Right renal cortex interstitium (tissue), 3 donors: ENCODE measurements around the gene SDHAF1. TPM values are rescaled to one million over a fixed set of nuclear protein-coding genes. Genes with fewer than 3 reads are reported as not detected.
"Not testable (repeated sequence)": the region's sequence is repeated elsewhere in the genome, so short reads cannot be mapped to it uniquely, and the experiment has no call there.

Experiments
- DNase-seq, 3 donors: peaks; one replicate each; pipeline ENCODE4 v3.0.0-alpha.2; 2013; ENCODE audit warnings: low read depth in 3 of 3, low spot score in 2 of 3
- polyA plus RNA-seq, 3 donors: library from polyadenylated mRNA; unstranded; fragments of 120-200 nt; gene quantifications; one replicate each; pipeline ENCODE4 v1.2.1, GENCODE V29; 2013; ENCODE audit not compliant: insufficient read length in 3 of 3

The SDHAF1 gene
- polyA plus RNA-seq, 3 donors, result 11.2 to 12.0 (median 11.7) TPM

GRCh38 chr19:36014012-36014924 lies 19.3 kb downstream of the SDHAF1 start, which contains the start of gene ALKBH6:
TSS of gene ALKBH6 (minus strand) at chr19:36014213. CDS start at chr19:36013397, 816 bp downstream.
- peak; percentile 86 to 96 (median 93) for DNase-seq

GRCh38 chr19:36019061-36019670 lies 24.2 kb downstream of the SDHAF1 start:
- no peak for DNase-seq

- no peak for DNase-seq
Measured at GRCh38 chr19:36023432-36023831, 28.4 kb downstream of the SDHAF1 start.

- DNase-seq, result no peak
Measured at GRCh38 chr19:36025541-36025940, 30.6 kb downstream of the SDHAF1 start.

- DNase-seq, result no peak
Measured at GRCh38 chr19:36026091-36026876, 31.3 kb downstream of the SDHAF1 start.

- no peak for DNase-seq
Measured at GRCh38 chr19:36027696-36028095, 32.7 kb downstream of the SDHAF1 start.

GRCh38 chr19:36028313-36029041 lies 33.5 kb downstream of the SDHAF1 start:
- DNase-seq, result no peak

- DNase-seq, result no peak
Measured at GRCh38 chr19:36030264-36031148, 35.5 kb downstream of the SDHAF1 start.

GRCh38 chr19:36031308-36031707 lies 36.3 kb downstream of the SDHAF1 start:
- no peak for DNase-seq

GRCh38 chr19:36032251-36033104 lies 37.5 kb downstream of the SDHAF1 start, which contains the start of gene CLIP3:
TSS of gene CLIP3 (minus strand) at chr19:36032873. CDS start at chr19:36032357, 516 bp downstream.
- DNase-seq, result no peak

- no peak for DNase-seq
Measured at GRCh38 chr19:36040495-36040894, 45.5 kb downstream of the SDHAF1 start.

GRCh38 chr19:36041092-36041491 lies 46.1 kb downstream of the SDHAF1 start:
- DNase-seq, result not testable (repeated sequence)

GRCh38 chr19:36041831-36042230 lies 46.8 kb downstream of the SDHAF1 start:
- DNase-seq, result no peak

GRCh38 chr19:36043952-36044351 lies 49.0 kb downstream of the SDHAF1 start:
- no peak for DNase-seq
